ENCODE data around the gene SMAD7.

Gene SMAD7

DNA sequence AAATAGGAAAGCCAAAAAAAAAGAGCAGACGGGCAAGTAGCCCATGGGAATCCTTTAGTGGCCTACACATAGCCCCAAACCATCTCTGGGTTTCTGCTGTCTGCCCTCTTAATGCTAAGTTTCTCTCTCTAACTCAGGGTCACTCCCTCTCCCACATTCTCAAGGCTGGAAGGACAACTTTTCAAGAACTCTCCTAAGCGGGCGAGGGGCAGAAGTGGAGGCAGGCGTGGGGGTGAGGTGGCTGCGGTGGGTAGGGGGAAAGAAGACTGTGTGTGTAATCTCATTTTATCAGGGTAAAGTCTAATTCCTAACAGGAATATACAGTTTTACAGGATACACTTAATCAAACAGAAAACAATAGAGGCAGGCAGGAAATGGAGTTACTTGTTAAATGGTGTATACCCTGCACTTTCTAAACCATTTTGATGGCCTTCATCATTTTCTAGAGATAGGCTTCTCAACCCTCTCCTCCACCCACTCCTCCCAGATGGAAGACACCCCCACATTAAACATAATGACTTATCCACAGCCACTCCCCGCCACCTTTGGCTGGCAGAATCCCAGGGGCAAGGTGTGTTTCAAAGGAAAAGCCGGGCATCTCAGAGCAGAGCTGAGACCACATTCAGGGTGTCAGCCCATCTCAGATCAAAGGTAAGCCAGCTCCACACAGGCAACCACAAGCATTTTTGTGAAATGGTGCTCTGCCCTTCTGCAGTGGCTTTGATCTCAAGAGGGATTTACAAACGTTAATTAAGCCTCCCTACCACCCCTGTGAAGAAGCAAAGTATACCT lies 6.8 kb downstream of the SMAD7 start:
- no peak for DNase-seq

DNA sequence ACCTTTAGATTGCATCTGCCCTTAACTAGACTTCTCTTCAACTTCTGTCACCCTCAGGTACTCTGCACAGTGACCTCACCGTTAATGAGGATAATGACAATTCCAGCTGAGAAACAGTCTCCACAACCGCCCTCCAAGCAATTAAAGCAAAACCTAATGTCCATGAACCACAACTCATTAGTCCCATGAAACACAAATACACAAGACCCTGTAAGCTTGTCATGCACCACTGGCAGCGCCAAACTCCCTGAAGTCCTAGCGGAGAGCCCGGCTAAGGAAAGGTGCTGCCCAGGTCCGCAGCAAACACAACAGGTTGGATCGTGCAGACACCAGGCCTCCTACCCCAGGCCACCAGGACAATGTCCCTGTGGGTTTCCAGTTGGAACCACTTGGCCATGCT lies 7.4 kb downstream of the SMAD7 start:
- no peak for DNase-seq

DNA sequence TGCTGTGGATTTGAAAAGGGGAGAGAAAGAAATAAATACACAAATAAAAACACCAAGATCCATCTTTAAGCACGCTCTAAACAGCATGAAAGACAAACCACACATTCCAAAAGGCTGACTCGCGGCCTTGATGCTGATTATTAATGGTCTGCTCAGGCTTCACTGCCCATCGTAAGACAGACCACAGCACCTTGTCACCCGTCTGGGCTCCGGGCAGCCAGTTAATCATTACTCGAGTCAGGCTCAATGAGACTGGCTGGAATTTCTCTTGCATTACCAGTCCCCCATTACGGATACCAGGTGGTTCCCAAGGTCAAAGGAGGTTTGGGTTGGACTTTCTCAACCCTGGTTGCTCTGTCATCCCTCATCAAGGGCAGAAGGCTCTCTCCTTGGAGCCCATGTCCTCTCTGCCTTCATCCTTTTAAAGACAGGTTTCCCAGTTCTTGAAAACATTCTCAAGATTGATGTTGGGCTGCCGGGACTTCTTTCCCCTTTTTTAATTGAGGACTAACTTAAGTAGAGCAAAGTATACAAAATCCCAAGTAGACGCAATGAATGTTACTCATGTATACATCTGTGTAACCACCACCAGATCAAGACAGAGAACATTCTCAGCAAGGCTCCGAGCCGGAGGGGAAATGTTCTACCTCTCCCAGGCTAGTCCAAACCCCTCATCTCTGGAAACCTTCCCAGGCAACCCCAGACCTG lies 8.1 kb downstream of the SMAD7 start:
- no peak for DNase-seq

DNA sequence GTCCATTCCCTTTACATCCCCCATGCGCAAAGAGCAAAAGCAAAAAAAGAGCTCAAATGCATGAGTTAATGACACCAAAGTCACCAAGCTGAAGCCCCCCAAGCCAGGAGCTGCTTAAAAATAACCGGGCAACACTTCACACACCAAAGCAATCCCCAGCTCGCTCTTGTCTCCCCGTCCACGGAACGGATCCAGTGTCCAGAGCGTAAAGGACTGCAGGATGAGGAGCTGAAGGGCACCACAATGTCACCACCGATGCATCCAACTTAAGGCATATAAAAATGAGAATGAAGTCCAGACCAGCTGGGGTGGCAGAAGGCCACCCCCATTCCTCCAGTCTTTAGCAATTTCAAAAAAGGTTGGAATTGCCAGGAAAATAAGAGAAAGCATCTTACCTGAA lies 8.7 kb downstream of the SMAD7 start:
- DNase-seq = no peak

DNA sequence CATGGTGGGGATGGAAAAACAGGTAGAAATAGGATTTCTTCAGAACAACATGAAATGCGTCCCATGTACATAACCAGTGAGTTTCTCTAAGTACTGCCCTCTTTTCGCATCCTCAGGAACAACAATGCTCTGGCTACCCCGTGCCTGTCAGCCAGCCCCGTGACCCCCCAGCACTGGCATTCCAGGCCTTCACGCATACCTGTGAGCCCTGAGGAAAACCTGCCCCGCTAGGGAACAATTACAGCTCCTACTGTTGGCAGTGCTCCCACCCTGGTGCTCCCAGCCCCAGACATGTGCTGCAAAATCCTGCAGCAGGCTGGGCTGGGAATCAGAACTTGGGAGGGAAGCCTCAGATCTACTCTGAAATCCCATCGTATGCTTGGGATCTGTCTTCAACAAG lies 9.1 kb downstream of the SMAD7 start:
- no peak for DNase-seq

DNA sequence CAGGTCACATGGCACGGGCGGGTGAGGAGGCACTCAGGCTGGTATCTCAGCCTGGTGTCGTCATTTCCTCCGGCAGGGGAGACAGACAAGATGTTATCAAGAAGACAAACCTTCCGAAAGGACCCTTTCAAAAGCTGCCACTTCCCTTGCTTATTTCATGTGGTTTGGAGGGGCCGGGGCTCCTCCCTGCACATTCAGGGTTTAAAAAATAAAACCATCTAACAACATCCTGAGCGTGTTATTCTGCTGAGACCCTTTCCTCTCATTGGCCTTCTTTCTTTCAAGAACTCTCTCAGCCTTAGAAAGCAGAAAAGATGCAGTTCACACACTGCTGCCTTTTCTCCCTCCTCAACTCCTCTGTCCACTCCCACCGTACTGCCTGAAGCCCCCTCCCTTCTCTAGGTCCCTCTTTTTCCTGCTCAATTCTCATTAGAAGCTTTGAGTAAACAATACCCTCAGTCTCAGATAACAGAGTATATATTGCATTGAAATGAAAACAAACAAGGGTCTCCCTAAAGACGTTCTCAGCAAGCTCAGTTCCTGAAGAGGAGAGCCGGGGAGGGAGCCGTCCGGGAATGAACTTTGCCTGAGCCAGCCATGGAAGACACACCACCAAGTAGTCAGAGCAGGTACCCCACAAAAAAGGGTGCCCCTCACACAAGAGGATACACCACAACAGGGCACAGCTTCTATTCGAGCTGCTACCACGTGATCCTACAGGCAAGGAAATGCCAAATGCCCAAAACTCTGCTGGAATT lies 9.7 kb downstream of the SMAD7 start:
- DNase-seq = peak; percentile 60

DNA sequence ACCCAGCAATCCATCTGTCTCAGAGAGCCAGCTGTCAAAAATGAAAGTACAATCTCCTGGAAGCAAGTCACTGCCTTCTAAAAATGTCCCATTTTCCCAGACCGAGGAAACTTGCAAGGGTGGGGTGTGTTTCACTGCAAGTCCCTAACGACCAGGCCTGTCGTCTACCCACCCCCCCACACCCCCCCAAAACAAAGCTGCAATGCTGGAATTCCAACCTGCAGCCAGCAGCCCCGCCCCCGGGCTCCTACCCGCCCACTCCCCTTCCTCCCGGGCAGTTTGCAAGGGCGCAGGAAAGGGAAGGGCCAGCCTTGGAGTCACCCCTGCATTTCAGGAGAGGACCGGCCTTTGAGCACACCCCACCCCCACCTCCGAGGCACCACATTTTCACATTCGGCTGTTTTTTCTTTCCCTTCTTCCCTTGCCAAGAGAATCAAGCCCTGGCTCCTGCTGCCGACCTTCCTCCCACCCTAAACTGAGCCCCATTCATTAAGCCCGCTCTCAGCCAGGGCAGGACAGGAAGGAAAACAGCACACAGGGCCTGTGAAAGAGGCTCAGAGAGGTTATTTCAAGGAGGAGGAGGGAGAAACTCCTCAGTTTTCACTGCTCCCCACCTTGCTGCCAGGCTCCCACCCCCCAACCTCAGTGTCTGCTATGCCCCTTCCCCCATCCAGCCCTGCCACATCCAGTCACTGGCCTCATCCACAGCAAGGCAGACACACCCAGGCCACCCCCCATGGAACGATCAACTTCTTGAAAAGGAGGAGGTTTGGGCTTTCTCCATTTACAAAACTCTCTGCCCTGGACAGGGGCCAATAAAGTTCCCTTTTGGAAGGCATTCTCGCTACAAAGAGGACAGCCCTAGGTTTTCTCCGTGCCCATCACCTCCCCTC lies 11.3 kb downstream of the SMAD7 start:
- no peak for DNase-seq

DNA sequence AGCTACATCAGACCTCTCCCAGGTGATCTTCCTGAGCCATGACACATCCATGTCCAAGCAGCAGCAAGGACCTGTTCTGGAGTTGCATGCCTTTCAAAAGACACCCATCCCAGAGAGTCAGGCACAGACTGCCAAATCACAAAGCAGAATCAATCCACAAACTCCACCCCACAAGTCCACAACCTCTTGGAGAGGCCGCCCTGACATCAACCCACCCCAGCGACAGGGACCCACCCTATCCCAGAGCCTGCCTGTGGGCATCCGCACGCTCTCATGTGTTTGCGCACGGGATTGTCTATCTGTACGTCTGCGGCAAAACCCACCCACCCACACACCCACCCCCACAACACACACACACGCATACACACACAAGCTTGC lies 11.9 kb downstream of the SMAD7 start:
- no peak for DNase-seq

DNA sequence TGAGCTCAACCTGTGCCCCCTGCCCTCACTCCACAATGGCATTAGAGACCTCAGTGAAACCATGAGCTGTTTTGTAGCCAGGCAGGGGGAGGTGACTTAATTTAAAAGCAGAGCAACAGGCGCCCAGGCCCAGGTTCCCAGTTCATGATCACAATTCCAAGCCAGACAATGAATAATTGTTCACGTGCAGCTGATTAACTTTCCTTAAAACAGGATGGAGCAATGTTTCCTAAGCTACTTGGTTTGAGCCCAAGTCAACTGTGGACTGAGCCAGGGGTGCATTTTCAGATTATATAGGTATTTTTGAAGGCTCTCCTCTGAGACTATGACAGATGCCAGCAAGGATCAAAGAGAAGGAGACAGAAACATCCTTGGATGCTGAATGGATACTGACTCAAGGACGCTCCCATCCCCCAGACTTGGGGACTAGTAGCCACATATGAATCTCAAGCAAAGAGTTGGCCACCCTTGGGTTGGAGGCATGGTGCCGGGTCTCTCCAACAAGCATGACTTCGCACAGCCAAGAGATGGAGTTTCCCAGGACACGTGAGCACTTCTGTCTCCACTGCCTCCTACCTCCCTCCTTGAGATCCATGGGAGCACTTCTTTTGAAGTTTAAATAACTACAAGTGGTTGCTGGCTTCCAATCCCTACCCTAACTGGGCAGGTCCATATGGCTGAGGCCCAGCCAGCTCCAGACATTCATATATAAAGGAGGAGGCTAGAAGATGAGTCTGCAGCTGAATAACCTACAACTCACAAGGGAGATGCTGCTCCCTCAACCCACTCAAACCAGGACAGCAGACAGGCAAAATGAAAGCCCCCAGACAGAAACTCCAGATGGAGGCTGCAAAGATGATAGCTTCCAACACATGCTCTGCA lies 12.7 kb downstream of the SMAD7 start:
- no peak for DNase-seq

DNA sequence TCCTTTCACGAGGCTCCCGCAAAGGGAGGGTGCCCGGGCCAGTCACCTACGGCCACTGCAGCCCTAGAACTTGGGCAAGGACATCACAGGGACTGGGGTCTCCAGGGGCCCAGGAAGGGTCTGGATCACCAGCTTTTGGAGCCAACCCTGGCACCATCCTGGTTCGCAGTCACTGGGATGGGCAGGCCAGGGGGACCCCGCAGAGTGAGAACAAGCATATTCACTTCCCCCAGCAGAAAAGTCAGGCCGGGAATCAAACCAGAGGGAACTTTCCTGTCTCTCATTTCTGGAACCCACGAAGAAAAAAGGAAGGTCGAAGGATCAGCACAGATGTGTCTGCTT lies 15.4 kb downstream of the SMAD7 start:
- DNase-seq = no peak

DNA sequence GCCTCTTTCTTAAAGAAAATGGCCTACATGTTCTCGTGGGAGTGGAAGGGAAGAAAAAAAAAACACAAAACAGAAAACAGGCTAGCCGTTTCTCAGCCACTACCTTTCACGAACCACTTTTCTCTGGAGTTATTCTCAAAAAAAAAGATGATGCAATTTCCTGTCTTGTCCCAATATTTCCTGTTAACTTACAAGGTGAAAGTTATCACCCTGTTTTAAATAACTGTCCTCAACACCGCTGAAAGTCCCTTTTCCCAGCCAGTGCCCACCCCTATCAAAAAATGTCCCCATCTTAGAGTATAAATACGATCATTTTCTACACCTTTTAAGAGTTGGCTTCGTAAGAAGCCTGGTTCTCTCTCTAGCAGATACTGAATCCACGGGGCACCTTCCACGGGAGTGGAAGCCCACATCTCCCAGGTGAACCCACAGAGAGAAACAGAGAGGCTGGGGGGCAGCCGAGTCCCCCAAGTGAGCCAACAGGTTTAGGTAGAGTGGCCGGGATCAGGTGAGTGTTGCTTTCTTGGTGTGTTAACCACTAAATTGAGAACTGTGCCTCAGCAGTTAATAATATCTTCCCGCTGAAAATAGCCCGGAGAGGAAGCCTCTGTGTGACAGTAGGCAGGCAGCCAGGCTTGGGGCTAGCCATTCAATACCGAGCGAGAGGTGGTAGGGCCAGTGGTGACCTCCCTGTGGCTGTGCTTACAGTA lies 15.9 kb downstream of the SMAD7 start:
- DNase-seq = no peak

DNA sequence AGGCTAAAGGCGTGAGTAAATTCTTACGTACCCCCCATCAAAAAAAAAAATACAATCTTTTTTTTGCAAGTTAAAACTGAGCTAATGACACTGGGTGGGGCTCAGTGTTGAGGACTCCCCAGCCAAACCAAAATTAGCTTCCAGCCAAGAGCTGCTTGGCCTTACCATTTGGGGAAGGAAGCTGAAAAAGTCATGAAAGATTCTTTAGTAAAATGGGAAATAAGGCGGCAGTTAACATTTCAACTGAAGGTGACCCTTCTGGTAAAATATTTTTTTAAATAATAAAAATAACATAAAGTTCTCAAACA lies 16.4 kb downstream of the SMAD7 start:
- DNase-seq = no peak

DNA sequence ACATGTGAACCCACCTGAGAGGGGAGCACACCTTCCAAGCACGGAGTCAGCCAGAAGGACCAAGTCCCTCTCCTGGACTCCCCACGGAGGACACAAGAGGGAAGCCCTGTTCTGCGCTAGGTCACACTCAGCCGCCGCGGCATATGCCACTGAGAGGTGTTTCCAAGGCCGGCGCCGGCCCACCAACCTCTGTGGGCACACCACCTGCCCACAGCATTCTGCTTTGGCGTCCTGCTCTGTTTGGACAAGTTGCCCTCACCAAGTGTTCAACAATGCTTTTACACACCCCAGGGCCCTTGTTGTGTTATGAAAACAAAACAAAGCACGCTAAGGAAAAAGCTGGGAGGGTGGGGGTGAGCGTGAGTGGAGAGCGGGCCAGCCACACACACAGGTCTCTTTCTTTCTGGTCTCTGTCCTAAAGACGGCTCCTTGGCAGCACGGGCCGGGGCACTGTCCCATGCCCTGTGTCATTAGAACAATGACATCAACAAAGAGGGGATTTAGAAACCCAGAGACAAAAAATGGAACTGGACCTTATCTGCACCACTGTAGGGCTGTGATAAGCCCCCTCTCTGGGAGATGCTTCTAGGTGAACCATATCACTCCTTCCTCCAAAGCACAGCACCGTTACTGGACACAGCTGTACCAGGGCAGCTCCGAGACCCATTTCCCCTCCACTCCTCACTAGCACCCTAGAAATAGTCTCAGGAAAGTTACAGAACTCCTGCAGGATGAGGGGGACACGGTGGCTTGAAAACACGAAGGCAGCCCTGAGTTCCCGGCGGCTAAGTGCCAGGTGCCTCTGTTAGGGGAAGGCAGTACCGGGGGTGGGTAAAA lies 17.0 kb downstream of the SMAD7 start:
- DNase-seq = no peak

DNA sequence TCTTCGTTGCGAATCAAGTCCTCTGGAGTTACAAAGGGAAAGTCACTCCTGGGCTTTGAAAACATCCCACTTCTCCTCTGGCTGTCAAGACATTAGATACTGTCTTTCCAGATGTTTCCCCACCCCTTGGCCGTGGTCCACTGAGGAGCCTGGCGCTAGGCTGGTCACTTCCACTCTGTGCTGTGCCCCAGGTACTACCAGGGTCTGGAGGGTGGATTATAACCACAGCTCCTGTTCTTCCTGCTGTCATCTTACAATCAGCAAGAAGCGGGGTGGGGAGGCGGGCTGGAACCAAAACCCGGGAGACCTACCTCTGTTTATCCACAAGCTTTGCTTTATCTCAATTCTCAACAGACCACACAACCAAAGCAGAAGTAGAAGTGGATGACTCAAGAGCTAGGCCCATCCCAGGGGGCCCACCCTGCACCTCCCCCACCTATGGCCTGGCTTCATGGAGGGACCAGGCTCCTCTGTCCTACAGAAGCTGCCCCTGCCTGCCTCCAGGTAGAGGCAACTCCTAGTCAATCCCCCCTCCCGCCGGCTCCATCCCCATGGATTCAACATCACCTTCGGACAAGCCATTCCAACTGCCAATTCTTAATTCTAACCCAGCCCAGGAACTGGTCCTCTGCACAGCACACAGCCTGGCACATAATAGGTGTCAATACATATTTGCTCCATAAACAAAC lies 17.8 kb downstream of the SMAD7 start:
- DNase-seq = no peak

DNA sequence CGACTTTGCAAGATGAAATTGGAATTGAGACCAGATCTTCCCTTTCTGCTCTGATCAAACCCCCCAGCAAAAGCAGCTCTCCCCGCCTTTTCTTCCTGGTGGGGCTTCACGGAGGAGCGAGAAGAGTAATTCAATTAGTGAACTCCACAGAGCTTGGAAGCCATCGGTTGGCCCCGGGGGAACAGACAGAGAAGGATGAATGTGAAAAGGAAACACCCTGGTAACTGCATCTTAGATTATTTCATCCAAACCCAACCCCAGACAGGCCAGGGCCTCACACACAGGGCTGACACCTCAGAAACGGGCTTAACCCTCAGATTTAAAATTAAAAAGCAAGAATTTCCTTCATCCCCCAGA lies 18.3 kb downstream of the SMAD7 start:
- no peak for DNase-seq

DNA sequence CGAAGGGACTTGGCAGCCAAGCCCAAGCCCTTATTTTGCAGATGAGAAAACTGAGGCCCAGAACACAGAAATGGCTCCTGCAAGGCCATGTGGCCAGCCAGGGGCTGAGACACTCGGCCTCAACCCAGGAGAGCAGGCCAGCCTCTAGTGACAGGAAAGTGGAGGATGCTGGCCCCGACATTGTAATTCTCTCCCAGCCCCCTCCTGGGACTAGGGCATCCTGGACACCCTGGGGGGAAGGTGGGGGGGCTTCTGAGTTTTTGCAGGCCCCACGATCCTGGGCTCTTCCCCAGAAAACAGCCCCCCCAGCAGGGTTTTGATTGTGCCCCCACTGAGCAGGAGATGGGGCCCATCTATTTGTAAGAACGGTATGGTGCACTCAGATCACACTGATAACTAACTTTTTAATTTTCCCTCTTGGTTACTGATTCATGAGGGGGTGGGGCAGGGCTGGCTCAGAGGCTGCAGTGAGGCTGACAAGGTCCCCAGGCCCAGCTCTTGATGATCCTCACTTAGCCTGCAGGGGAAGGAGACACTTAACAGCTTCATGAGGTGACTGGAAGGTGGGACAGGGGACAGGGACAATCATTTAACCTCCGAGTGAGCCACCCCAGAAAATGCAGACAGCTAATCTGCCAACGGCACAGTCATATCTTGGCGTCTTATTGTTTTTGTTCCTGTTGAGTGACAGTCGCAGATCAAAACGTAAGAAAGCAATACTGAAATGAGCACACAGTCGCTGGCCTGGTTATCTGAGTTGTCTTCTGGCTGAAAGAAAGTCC lies 18.9 kb downstream of the SMAD7 start:
- DNase-seq = peak; percentile 39

DNA sequence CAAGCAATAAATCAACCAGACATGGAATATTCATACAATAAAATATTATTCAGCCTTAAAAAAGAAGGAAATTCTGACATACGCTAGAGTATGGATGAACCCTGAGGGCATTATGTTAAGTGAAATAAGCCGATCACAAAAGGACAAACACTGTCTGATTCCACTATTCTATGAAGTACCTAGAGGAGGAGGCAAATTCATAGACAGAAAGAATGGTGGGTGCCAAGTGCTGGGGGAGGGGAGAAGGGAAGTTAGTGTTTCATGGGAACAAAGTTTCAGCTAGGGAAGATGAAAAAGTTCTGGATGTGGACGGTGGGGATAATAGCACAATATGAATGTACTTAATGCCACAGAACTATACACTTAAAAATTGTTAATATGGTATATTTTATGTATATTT lies 19.8 kb downstream of the SMAD7 start:
- no peak for DNase-seq

DNA sequence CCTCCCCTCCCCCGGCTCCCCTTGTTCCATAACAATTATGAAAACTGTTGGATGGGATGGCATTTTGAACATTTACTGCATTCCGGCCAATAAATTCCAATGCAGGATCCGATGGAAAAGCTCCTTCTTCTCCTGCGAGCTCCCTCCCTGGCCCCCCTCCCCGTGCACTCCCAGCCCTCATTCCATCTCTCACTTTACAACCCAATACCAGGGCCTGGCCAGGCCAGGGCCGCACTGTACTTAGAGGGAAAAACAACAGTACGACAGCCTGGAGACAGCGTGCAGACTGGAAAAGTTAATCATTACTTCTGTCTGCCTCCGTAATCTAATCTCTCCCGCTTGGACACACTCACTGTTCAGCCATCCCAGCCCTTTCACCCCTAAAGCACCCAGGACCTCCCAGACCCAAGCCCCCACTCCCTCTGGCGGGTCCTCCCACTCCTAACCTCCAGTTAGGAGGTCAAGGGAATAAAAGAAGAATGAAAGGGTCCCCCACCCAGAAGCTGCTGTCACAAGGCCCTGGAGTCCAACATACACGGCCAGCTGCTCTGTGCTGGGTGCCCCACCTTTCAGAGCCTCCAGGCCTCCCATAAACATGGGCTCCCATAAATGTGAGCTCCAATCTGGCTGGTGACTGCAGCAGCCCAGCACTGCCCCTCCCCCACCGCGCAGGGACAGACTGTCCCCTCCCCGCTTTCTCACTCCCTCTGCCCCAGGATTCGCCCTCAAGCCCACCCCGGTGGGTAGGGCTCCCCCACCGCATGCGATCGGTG lies 20.6 kb downstream of the SMAD7 start:
- no peak for DNase-seq

All from activated naive CD4-positive, alpha-beta T cell treated with anti-CD3 and anti-CD28 coated beads, Interleukin-2, amount 50 U/mL, for 16 hours (primary cell).